ENCODE measurements around the gene RPRD2.

Gene RPRD2

GRCh38 chr1:150420560-150421265 lies 56.8 kb downstream of the RPRD2 start:
- peaks cover 0 to 14% of the 10 kb centered on the region in 2 donors for H3K36me3 ChIP-seq (ENCODE audit: control insufficient read depth in 1 of 2, insufficient read depth in 2 of 2, low read length in 2 of 2)
- H3K4me3 ChIP-seq (ENCODE audit: low read depth in 1 of 2, low read length in 2 of 2), result no peak overlapping the region
- H3K9me3 ChIP-seq (ENCODE audit: control insufficient read depth in 1 of 2, low read length in 2 of 2), result no peaks in the 10 kb centered on the region
- H3K4me1 ChIP-seq (ENCODE audit: control insufficient read depth in 1 of 2, insufficient read depth in 2 of 2, low read length in 2 of 2), result no peaks in the 10 kb centered on the region
- no peaks in the 10 kb centered on the region for H3K27me3 ChIP-seq (ENCODE audit: low read depth, low read length)
- H3K27ac ChIP-seq (ENCODE audit: low read length), result no peak overlapping the region

GRCh38 chr1:150422541-150422940 lies 58.6 kb downstream of the RPRD2 start:
- Histone ChIP-seq H3K36me3 (ENCODE audit: control insufficient read depth in 1 of 2, insufficient read depth in 2 of 2, low read length in 2 of 2) (peaks cover 0 to 14% of the 10 kb centered on the region in 2 donors), H3K9me3 (ENCODE audit: control insufficient read depth in 1 of 2, low read length in 2 of 2) (no peaks in the 10 kb centered on the region), H3K27me3 (ENCODE audit: low read depth, low read length) (no peaks in the 10 kb centered on the region), H3K4me1 (ENCODE audit: control insufficient read depth in 1 of 2, insufficient read depth in 2 of 2, low read length in 2 of 2) (no peaks in the 10 kb centered on the region), H3K27ac (ENCODE audit: low read length) (no peak overlapping the region), H3K4me3 (ENCODE audit: low read depth in 1 of 2, low read length in 2 of 2) (no peak overlapping the region)

- H3K27ac ChIP-seq (ENCODE audit: low read length), result no peak overlapping the region
- H3K4me3 ChIP-seq (ENCODE audit: low read depth in 1 of 2, low read length in 2 of 2), result no peak overlapping the region
- no peaks in the 10 kb centered on the region for H3K36me3 ChIP-seq (ENCODE audit: control insufficient read depth in 1 of 2, insufficient read depth in 2 of 2, low read length in 2 of 2)
- no peaks in the 10 kb centered on the region for H3K9me3 ChIP-seq (ENCODE audit: control insufficient read depth in 1 of 2, low read length in 2 of 2)
- H3K4me1 ChIP-seq (ENCODE audit: control insufficient read depth in 1 of 2, insufficient read depth in 2 of 2, low read length in 2 of 2), result no peaks in the 10 kb centered on the region
- H3K27me3 ChIP-seq (ENCODE audit: low read depth, low read length), result no peaks in the 10 kb centered on the region
Observed at GRCh38 chr1:150429805-150430204, 65.9 kb downstream of the RPRD2 start.

GRCh38 chr1:150441121-150441520 lies 77.2 kb downstream of the RPRD2 start:
- H3K27me3 ChIP-seq (ENCODE audit: low read depth, low read length), result no peaks in the 10 kb centered on the region
- H3K4me1 ChIP-seq (ENCODE audit: control insufficient read depth in 1 of 2, insufficient read depth in 2 of 2, low read length in 2 of 2), result no peaks in the 10 kb centered on the region
- peaks cover 16 to 41% of the 10 kb centered on the region in 2 donors for H3K36me3 ChIP-seq (ENCODE audit: control insufficient read depth in 1 of 2, insufficient read depth in 2 of 2, low read length in 2 of 2)
- H3K4me3 ChIP-seq (ENCODE audit: low read depth in 1 of 2, low read length in 2 of 2), result no peak overlapping the region
- H3K27ac ChIP-seq (ENCODE audit: low read length), result no peak overlapping the region
- no peaks in the 10 kb centered on the region for H3K9me3 ChIP-seq (ENCODE audit: control insufficient read depth in 1 of 2, low read length in 2 of 2)

- peaks cover 31 to 58% of the 10 kb centered on the region in 2 donors for H3K36me3 ChIP-seq (ENCODE audit: control insufficient read depth in 1 of 2, insufficient read depth in 2 of 2, low read length in 2 of 2)
- H3K27me3 ChIP-seq (ENCODE audit: low read depth, low read length), result no peaks in the 10 kb centered on the region
- no peak overlapping the region for H3K4me3 ChIP-seq (ENCODE audit: low read depth in 1 of 2, low read length in 2 of 2)
- no peaks in the 10 kb centered on the region for H3K4me1 ChIP-seq (ENCODE audit: control insufficient read depth in 1 of 2, insufficient read depth in 2 of 2, low read length in 2 of 2)
- no peaks in the 10 kb centered on the region for H3K9me3 ChIP-seq (ENCODE audit: control insufficient read depth in 1 of 2, low read length in 2 of 2)
- no peak overlapping the region for H3K27ac ChIP-seq (ENCODE audit: low read length)
Observed at GRCh38 chr1:150444232-150444631, 80.3 kb downstream of the RPRD2 start.

- no peaks in the 10 kb centered on the region for H3K4me1 ChIP-seq (ENCODE audit: control insufficient read depth in 1 of 2, insufficient read depth in 2 of 2, low read length in 2 of 2)
- peaks cover 17 to 31% of the 10 kb centered on the region in 2 donors for H3K36me3 ChIP-seq (ENCODE audit: control insufficient read depth in 1 of 2, insufficient read depth in 2 of 2, low read length in 2 of 2)
- H3K27me3 ChIP-seq (ENCODE audit: low read depth, low read length), result no peaks in the 10 kb centered on the region
- no peak overlapping the region for H3K27ac ChIP-seq (ENCODE audit: low read length)
- H3K4me3 ChIP-seq (ENCODE audit: low read depth in 1 of 2, low read length in 2 of 2), result no peak overlapping the region
- H3K9me3 ChIP-seq (ENCODE audit: control insufficient read depth in 1 of 2, low read length in 2 of 2), result no peaks in the 10 kb centered on the region
Observed at GRCh38 chr1:150456146-150456647, 92.2 kb downstream of the RPRD2 start.

- H3K4me1 ChIP-seq (ENCODE audit: control insufficient read depth in 1 of 2, insufficient read depth in 2 of 2, low read length in 2 of 2), result no peaks in the 10 kb centered on the region
- H3K9me3 ChIP-seq (ENCODE audit: control insufficient read depth in 1 of 2, low read length in 2 of 2), result no peaks in the 10 kb centered on the region
- no peak overlapping the region for H3K4me3 ChIP-seq (ENCODE audit: low read depth in 1 of 2, low read length in 2 of 2)
- H3K27ac ChIP-seq (ENCODE audit: low read length), result no peak overlapping the region
- H3K27me3 ChIP-seq (ENCODE audit: low read depth, low read length), result no peaks in the 10 kb centered on the region
- H3K36me3 ChIP-seq (ENCODE audit: control insufficient read depth in 1 of 2, insufficient read depth in 2 of 2, low read length in 2 of 2), result peaks cover 17 to 28% of the 10 kb centered on the region in 2 donors
Observed at GRCh38 chr1:150464422-150464826, 100.5 kb downstream of the RPRD2 start.

- Histone ChIP-seq H3K27ac (ENCODE audit: low read length) (no peak overlapping the region), H3K4me1 (ENCODE audit: control insufficient read depth in 1 of 2, insufficient read depth in 2 of 2, low read length in 2 of 2) (no peaks in the 10 kb centered on the region), H3K9me3 (ENCODE audit: control insufficient read depth in 1 of 2, low read length in 2 of 2) (no peaks in the 10 kb centered on the region), H3K27me3 (ENCODE audit: low read depth, low read length) (no peaks in the 10 kb centered on the region), H3K4me3 (ENCODE audit: low read depth in 1 of 2, low read length in 2 of 2) (no peak overlapping the region), H3K36me3 (ENCODE audit: control insufficient read depth in 1 of 2, insufficient read depth in 2 of 2, low read length in 2 of 2) (peaks cover 30 to 34% of the 10 kb centered on the region in 2 donors)
Observed at GRCh38 chr1:150466964-150467363, 103.0 kb downstream of the RPRD2 start.

- Histone ChIP-seq H3K27ac (ENCODE audit: low read length) (no peak overlapping the region), H3K4me1 (ENCODE audit: control insufficient read depth in 1 of 2, insufficient read depth in 2 of 2, low read length in 2 of 2) (no peaks in the 10 kb centered on the region)
Observed at GRCh38 chr1:150469291-150469690, 105.3 kb downstream of the RPRD2 start.

GRCh38 chr1:150472601-150473200 lies 108.8 kb downstream of the RPRD2 start:
- H3K9me3 ChIP-seq (ENCODE audit: control insufficient read depth in 1 of 2, low read length in 2 of 2), result no peaks in the 10 kb centered on the region
- peaks cover 0 to 5% of the 10 kb centered on the region in 2 donors for H3K4me1 ChIP-seq (ENCODE audit: control insufficient read depth in 1 of 2, insufficient read depth in 2 of 2, low read length in 2 of 2)
- H3K27ac ChIP-seq (ENCODE audit: low read length), result no peak overlapping the region

More at GRCh38 chr1:150469291-150469690, 105.3 kb downstream of the RPRD2 start:
- Histone ChIP-seq H3K36me3 (ENCODE audit: control insufficient read depth in 1 of 2, insufficient read depth in 2 of 2, low read length in 2 of 2) (peaks cover 37 to 41% of the 10 kb centered on the region in 2 donors), H3K9me3 (ENCODE audit: control insufficient read depth in 1 of 2, low read length in 2 of 2) (no peaks in the 10 kb centered on the region), H3K4me3 (ENCODE audit: low read depth in 1 of 2, low read length in 2 of 2) (no peak overlapping the region), H3K27me3 (ENCODE audit: low read depth, low read length) (no peaks in the 10 kb centered on the region)

GRCh38 chr1:150473659-150474058 lies 109.7 kb downstream of the RPRD2 start:
- Histone ChIP-seq H3K36me3 (ENCODE audit: control insufficient read depth in 1 of 2, insufficient read depth in 2 of 2, low read length in 2 of 2) (peaks cover 26 to 31% of the 10 kb centered on the region in 2 donors), H3K27me3 (ENCODE audit: low read depth, low read length) (no peaks in the 10 kb centered on the region), H3K27ac (ENCODE audit: low read length) (no peak overlapping the region), H3K4me3 (ENCODE audit: low read depth in 1 of 2, low read length in 2 of 2) (no peak overlapping the region), H3K4me1 (ENCODE audit: control insufficient read depth in 1 of 2, insufficient read depth in 2 of 2, low read length in 2 of 2) (peaks cover 0 to 5% of the 10 kb centered on the region in 2 donors), H3K9me3 (ENCODE audit: control insufficient read depth in 1 of 2, low read length in 2 of 2) (no peaks in the 10 kb centered on the region)

More at GRCh38 chr1:150472601-150473200, 108.8 kb downstream of the RPRD2 start:
- no peaks in the 10 kb centered on the region for H3K27me3 ChIP-seq (ENCODE audit: low read depth, low read length)
- H3K36me3 ChIP-seq (ENCODE audit: control insufficient read depth in 1 of 2, insufficient read depth in 2 of 2, low read length in 2 of 2), result peaks cover 26 to 31% of the 10 kb centered on the region in 2 donors
- H3K4me3 ChIP-seq (ENCODE audit: low read depth in 1 of 2, low read length in 2 of 2), result no peak overlapping the region

Data from muscle layer of duodenum (tissue), 2 donors.